HG02678 (cell line): Measurements from ENCODE around the gene CTIF.
"Not testable (repeated sequence)": the region's sequence is repeated elsewhere in the genome, so short reads cannot be mapped to it uniquely, and the experiment has no call there.

ENCODE experiments used
- ATAC-seq: cut with Tn5 transposase; IDR thresholded peaks from one replicate; pipeline ENCODE4 v1.9.1; 2021; ENCODE audit warnings: mild to moderate bottlenecking, moderate library complexity; ENCODE audit not compliant: unreplicated experiment

The CTIF gene

GRCh38 chr18:48638896-48639771, 100.3 kb downstream of the CTIF start:
- ATAC-seq: no peak

GRCh38 chr18:48639772-48640432, 101.1 kb downstream of the CTIF start:
- no peak for ATAC-seq

GRCh38 chr18:48640566-48641270, 101.9 kb downstream of the CTIF start:
- no peak for ATAC-seq

- no peak for ATAC-seq
Observed at GRCh38 chr18:48641981-48642380, 103.2 kb downstream of the CTIF start.

- no peak for ATAC-seq
Observed at GRCh38 chr18:48642503-48642902, 103.7 kb downstream of the CTIF start.

- no peak for ATAC-seq
Observed at GRCh38 chr18:48643262-48643661, 104.4 kb downstream of the CTIF start.

GRCh38 chr18:48644029-48644428, 105.2 kb downstream of the CTIF start:
- ATAC-seq: no peak

GRCh38 chr18:48645427-48646002, 106.7 kb downstream of the CTIF start:
- no peak for ATAC-seq

GRCh38 chr18:48646976-48647375, 108.1 kb downstream of the CTIF start:
- no peak for ATAC-seq

GRCh38 chr18:48649231-48649630, 110.4 kb downstream of the CTIF start:
- ATAC-seq: no peak

GRCh38 chr18:48654591-48654990, 115.8 kb downstream of the CTIF start:
- ATAC-seq: not testable (repeated sequence)

GRCh38 chr18:48655508-48655907, 116.7 kb downstream of the CTIF start:
- ATAC-seq: no peak

- no peak for ATAC-seq
Observed at GRCh38 chr18:48656176-48656575, 117.3 kb downstream of the CTIF start.

GRCh38 chr18:48656582-48656981, 117.8 kb downstream of the CTIF start:
- ATAC-seq: no peak

GRCh38 chr18:48657447-48658120, 118.8 kb downstream of the CTIF start:
- ATAC-seq: no peak

GRCh38 chr18:48658721-48659120, 119.9 kb downstream of the CTIF start:
- no peak for ATAC-seq

GRCh38 chr18:48659188-48660009, 120.6 kb downstream of the CTIF start:
- ATAC-seq: no peak

GRCh38 chr18:48660346-48661228, 121.8 kb downstream of the CTIF start:
- no peak for ATAC-seq

GRCh38 chr18:48661421-48661820, 122.6 kb downstream of the CTIF start:
- ATAC-seq: no peak
